AG09319 (cell line): Measurements from ENCODE around the gene DAPK2.

Experiments
- DNase-seq: peaks from one replicate; pipeline ENCODE4 v3.0.0-alpha.2; 2010; ENCODE audit warnings: low read depth; ENCODE audit errors: extremely low read depth
- CTCF ChIP-seq: IDR thresholded peaks from 2 replicates; pipeline ENCODE4 v1.5.1; 2011; ENCODE audit warnings: low read depth, mild to moderate bottlenecking, inconsistent platforms, low read length, moderate library complexity

Gene DAPK2

GRCh38 chr15:64019764-64020163 lies 26.5 kb downstream of the DAPK2 start:
- no peak for DNase-seq
- TF ChIP-seq CTCF = no peak

GRCh38 chr15:64017591-64018163 lies 28.6 kb downstream of the DAPK2 start:
- no peak for TF ChIP-seq CTCF
- peak; percentile 20 for DNase-seq

- no peak for DNase-seq
Observed at GRCh38 chr15:64017082-64017588, 29.1 kb downstream of the DAPK2 start.

GRCh38 chr15:64016257-64016656 lies 30.0 kb downstream of the DAPK2 start:
- no peak for TF ChIP-seq CTCF
- no peak for DNase-seq

More at GRCh38 chr15:64017082-64017588, 29.1 kb downstream of the DAPK2 start:
- no peak for TF ChIP-seq CTCF

GRCh38 chr15:64014995-64015394 lies 31.3 kb downstream of the DAPK2 start:
- DNase-seq = no peak
- no peak for TF ChIP-seq CTCF

- DNase-seq = no peak
- no peak for TF ChIP-seq CTCF
Observed at GRCh38 chr15:64013179-64014062, 32.9 kb downstream of the DAPK2 start.

- DNase-seq = no peak
- no peak for TF ChIP-seq CTCF
Observed at GRCh38 chr15:64011736-64012135, 34.5 kb downstream of the DAPK2 start.
